ENCODE measurements around the gene BRD7.

GRCh38 chr16:50390371-50390771, 21.6 kb upstream of the BRD7 start:
- TF ChIP-seq POLR2A (IDR thresholded peaks at IDR 0.05) (no peak), CTCF (IDR thresholded peaks at IDR 0.05) (no peak)

Measured in testis (tissue), 2 donors.